ENCODE results near the gene THOC6. TPM values are rescaled to one million over a fixed set of nuclear protein-coding genes. Genes with fewer than 3 reads are reported as not detected.

THOC6 gene
- total RNA-seq, 2 experiments from 2014 or later = 33.6 to 36.0 TPM

GRCh38 chr16:3047387-3047720 is 23.5 kb downstream of the THOC6 start:
- Histone ChIP-seq H3K4me2 (ENCODE audit: low read length) (no peak overlapping the region), H4K20me1 (ENCODE audit: insufficient read depth, low read length) (no peaks in the 10 kb centered on the region), H2AFZ (ENCODE audit: low read length) (no peak overlapping the region), H3K9me2 (ENCODE audit: insufficient read depth, low read length) (no peaks in the 10 kb centered on the region), H3K4me1 (ENCODE audit: insufficient read depth, low read length, poor library complexity, severe bottlenecking) (peaks cover 23% of the 10 kb centered on the region), H3K9me3 (ENCODE audit: low read length) (no peaks in the 10 kb centered on the region), H3K79me2 (ENCODE audit: insufficient read depth, low read depth, low read length) (no peaks in the 10 kb centered on the region), H3K27ac (ENCODE audit: low read depth, low read length, poor library complexity, severe bottlenecking) (no peak overlapping the region), H3K4me3 (ENCODE audit: low read depth, low read length, poor library complexity, severe bottlenecking) (no peak overlapping the region), H3K36me3 (ENCODE audit: insufficient read depth, low read length) (no peaks in the 10 kb centered on the region)
- POLR2A ChIA-PET = interaction anchor here (0.7 kb wide), 1 partner anchor 9 kb away, joined by 3 read pairs; no protein-coding TSS in a partner anchor
- intact Hi-C loops (cut with micrococcal nuclease; ENCODE audit: unreplicated experiment) = no loop called here
- BruUV-seq (replicated peaks) = no TSS peak
- CTCF ChIA-PET (ENCODE audit: unreplicated experiment) = no interaction called here
- no peak for DNase-seq (ENCODE audit: low spot score)
- TF ChIP-seq CTCF (conservative IDR thresholded peaks at IDR 0.05; ENCODE audit: low read length) (no peak), EZH2phosphoT487 (IDR thresholded peaks at IDR 0.05; ENCODE audit: borderline replicate concordance, low read depth, low read length) (no peak)

- H3K4me2 ChIP-seq (ENCODE audit: low read length) = no peak overlapping the region
- H3K36me3 ChIP-seq (ENCODE audit: insufficient read depth, low read length) = no peaks in the 10 kb centered on the region
- DNase-seq (ENCODE audit: low spot score) = no peak
- intact Hi-C loops (cut with micrococcal nuclease; ENCODE audit: unreplicated experiment) = no loop called here
- ChIA-PET POLR2A (interaction anchor here (1.1 kb wide), 1 partner anchor 18 kb away, joined by 3 read pairs; no protein-coding TSS in a partner anchor), CTCF (ENCODE audit: unreplicated experiment) (no interaction called here)
- H3K27ac ChIP-seq (ENCODE audit: low read depth, low read length, poor library complexity, severe bottlenecking) = no peak overlapping the region
- H3K9me2 ChIP-seq (ENCODE audit: insufficient read depth, low read length) = no peaks in the 10 kb centered on the region
- H3K4me3 ChIP-seq (ENCODE audit: low read depth, low read length, poor library complexity, severe bottlenecking) = no peak overlapping the region
- H3K79me2 ChIP-seq (ENCODE audit: insufficient read depth, low read depth, low read length) = no peaks in the 10 kb centered on the region
- H3K4me1 ChIP-seq (ENCODE audit: insufficient read depth, low read length, poor library complexity, severe bottlenecking) = peaks cover 28% of the 10 kb centered on the region
- BruUV-seq (replicated peaks) = no TSS peak
- TF ChIP-seq CTCF (conservative IDR thresholded peaks at IDR 0.05; ENCODE audit: low read length) = no peak
- TF ChIP-seq EZH2phosphoT487 (IDR thresholded peaks at IDR 0.05; ENCODE audit: borderline replicate concordance, low read depth, low read length) = no peak
- H4K20me1 ChIP-seq (ENCODE audit: insufficient read depth, low read length) = no peaks in the 10 kb centered on the region
- no peaks in the 10 kb centered on the region for H3K9me3 ChIP-seq (ENCODE audit: low read length)
- no peak overlapping the region for H2AFZ ChIP-seq (ENCODE audit: low read length)
These were observed 26.2 kb downstream of the THOC6 start for GRCh38 chr16:3049921-3050481.

- TF ChIP-seq CTCF (conservative IDR thresholded peaks at IDR 0.05; ENCODE audit: low read length) (no peak), EZH2phosphoT487 (IDR thresholded peaks at IDR 0.05; ENCODE audit: borderline replicate concordance, low read depth, low read length) (no peak)
- Histone ChIP-seq H3K4me3 (ENCODE audit: low read depth, low read length, poor library complexity, severe bottlenecking) (no peak overlapping the region), H3K9me3 (ENCODE audit: low read length) (no peaks in the 10 kb centered on the region), H3K79me2 (ENCODE audit: insufficient read depth, low read depth, low read length) (no peaks in the 10 kb centered on the region), H4K20me1 (ENCODE audit: insufficient read depth, low read length) (no peaks in the 10 kb centered on the region), H3K36me3 (ENCODE audit: insufficient read depth, low read length) (no peaks in the 10 kb centered on the region), H3K4me1 (ENCODE audit: insufficient read depth, low read length, poor library complexity, severe bottlenecking) (peaks cover 33% of the 10 kb centered on the region), H3K4me2 (ENCODE audit: low read length) (0 out of 2 replicates have a peak overlapping the region, but pooled peaks have one; percentile 9), H3K27ac (ENCODE audit: low read depth, low read length, poor library complexity, severe bottlenecking) (no peak overlapping the region), H2AFZ (ENCODE audit: low read length) (no peak overlapping the region), H3K9me2 (ENCODE audit: insufficient read depth, low read length) (no peaks in the 10 kb centered on the region)
- intact Hi-C loops (cut with micrococcal nuclease; ENCODE audit: unreplicated experiment) = no loop called here
- CTCF ChIA-PET (ENCODE audit: unreplicated experiment) = no interaction called here
- DNase-seq (ENCODE audit: low spot score) = no peak
- POLR2A ChIA-PET = interaction anchor here (1.1 kb wide), 1 partner anchor 19 kb away, joined by 3 read pairs; no protein-coding TSS in a partner anchor
- no TSS peak for BruUV-seq (replicated peaks)
These were observed 26.7 kb downstream of the THOC6 start for GRCh38 chr16:3050487-3050886.

All from OCI-LY7 (cell line).